UCSD-AML1 (cell line): ENCODE results near the gene GKAP1.
"Not testable (repeated sequence)": the region's sequence is repeated elsewhere in the genome, so short reads cannot be mapped to it uniquely, and the experiment has no call there.

ENCODE experiments used
- DNase-seq: peaks from one replicate; lab custom pipeline; 2025; ENCODE audit not compliant: unreplicated experiment; lab: John Stamatoyannopoulos, UW

The GKAP1 gene

DNA sequence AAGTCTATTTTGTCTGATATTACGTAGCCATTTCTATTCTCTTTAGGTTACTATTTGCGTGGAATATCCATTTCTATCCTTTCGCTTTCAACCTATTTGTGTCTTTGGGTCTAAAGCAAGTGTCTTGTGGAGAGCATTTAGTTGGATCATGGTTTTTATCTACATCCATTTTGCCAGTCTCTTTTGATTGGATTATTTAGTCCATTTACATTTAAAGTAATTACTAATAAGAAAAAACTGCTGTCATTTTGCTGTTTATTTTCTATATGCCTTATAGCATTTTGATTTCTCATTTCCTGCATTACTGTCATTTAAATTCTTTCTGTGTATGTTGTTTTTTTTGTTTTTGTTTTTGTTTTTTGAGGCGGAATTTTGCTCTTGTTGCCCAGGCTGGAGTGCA lies 83.8 kb downstream of the GKAP1 start:
- no peak for DNase-seq

- not testable (repeated sequence) for DNase-seq
Measured at GRCh38 chr9:83728591-83729368, 88.8 kb downstream of the GKAP1 start.

GRCh38 chr9:83724436-83724835 lies 93.1 kb downstream of the GKAP1 start:
- no peak for DNase-seq

DNA sequence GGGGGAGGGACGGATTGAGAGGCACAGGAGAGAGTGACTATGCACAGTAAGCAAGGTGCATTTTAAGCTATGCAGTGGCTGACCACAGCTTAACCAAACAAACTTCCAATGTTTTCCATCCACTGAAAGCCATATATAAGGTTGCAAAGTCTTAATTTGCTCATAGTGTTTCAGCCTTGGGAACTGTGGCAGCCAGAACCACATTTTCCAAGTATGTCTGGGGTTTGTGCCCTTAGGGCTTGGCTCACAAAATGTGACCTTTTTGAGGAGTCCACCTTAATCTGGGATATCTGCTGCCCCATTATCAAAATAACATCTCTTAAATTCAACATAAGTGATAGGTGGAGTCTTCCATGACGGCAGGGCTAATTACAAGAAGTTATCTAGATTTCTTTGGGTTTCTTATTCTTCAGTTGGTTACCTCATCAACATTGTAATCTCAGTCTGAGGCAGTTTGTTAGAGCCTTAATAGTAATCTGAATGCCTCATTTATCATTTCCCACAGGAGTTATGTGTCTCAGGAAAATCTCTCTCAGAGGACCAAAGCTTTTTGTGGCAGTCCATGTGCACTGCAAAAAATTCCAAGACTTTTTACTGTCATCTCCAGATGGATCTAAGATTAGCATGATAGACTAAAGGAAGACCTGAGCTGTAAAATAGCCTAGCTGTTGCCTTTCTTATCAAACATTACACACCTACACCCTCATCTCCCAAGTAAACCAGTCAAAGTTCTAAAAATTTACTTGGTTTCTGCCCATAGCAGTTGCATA lies 94.7 kb downstream of the GKAP1 start:
- DNase-seq: no peak

DNA sequence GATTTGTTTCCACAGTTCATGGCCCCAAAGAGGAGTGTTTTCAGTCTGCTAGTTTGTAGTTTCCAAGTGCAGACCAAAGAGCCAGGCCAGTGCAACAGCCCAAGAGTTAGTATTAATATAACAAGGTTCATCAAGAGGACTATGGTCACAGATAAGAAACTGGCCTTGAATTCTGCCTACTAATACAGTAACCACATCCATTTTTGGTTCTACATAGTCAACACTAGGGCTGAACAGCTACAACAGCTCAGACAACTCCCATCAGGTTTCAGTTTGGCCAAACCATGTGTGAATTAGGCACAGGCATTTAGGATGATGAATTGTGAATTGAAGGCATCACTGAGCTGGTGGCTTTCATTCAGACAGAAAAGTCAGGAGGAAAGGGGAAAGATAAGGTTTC lies 96.1 kb downstream of the GKAP1 start:
- no peak for DNase-seq

- DNase-seq: no peak
Measured at GRCh38 chr9:83715794-83716193, 101.8 kb downstream of the GKAP1 start.

GRCh38 chr9:83715221-83715620 lies 102.3 kb downstream of the GKAP1 start:
- DNase-seq: no peak

DNA sequence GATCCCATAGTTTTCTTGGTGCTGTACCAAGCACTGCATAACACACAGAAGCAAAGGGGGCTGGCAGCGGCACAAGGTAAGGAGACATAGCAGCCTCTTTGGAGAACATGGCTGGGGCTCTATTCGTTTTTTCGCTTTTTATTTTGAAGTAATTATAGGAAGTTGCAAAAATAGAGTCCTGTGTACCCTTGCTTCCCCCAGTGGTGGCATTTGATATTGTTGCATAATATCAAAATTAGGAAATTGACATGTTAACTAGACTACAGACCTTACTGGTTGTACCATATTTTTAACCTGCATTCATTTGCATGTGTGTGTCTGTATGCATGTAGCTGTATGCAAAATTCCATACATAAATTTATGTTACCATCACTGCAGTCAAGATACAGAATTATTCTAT lies 103.2 kb downstream of the GKAP1 start:
- no peak for DNase-seq

DNA sequence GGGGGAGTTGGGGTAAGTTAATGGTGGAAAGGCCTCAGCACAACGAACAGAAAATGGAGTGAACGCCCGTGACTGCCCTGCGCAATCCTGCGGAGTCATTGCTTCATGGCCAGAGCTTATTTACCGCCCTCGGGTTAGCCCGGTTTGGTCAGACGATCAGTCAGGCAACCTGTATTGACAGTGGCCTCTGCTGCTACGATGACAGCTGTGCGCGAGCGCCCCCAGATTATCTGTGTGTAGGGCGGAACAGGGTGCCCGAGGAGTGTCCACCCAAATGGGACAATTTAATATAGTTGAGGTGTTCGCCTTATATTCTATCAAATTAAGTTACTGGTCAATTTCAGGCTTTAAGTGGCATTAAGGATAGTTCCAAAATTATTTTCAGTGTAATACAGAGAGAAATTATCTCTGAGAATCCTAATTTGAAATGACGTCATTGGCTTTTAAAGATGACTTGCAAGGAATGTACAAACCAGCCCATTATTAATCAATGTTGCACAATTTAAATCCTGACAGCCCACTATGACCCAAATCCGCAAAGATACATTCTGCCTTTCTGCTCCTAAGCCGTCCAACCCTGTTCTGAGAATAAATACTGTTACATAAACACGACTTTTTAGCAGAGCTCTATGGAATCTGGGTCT lies 108.9 kb downstream of the GKAP1 start:
- peak; percentile 75 for DNase-seq

GRCh38 chr9:83707768-83708514 lies 109.6 kb downstream of the GKAP1 start, which contains the start of gene UBQLN1:
UBQLN1 (minus strand) TSS chr9:83707958; CDS start chr9:83707679, 279 bp downstream.
- DNase-seq: peak; percentile 94

- no peak for DNase-seq
Measured at GRCh38 chr9:83707518-83707767, 110.1 kb downstream of the GKAP1 start.

DNA sequence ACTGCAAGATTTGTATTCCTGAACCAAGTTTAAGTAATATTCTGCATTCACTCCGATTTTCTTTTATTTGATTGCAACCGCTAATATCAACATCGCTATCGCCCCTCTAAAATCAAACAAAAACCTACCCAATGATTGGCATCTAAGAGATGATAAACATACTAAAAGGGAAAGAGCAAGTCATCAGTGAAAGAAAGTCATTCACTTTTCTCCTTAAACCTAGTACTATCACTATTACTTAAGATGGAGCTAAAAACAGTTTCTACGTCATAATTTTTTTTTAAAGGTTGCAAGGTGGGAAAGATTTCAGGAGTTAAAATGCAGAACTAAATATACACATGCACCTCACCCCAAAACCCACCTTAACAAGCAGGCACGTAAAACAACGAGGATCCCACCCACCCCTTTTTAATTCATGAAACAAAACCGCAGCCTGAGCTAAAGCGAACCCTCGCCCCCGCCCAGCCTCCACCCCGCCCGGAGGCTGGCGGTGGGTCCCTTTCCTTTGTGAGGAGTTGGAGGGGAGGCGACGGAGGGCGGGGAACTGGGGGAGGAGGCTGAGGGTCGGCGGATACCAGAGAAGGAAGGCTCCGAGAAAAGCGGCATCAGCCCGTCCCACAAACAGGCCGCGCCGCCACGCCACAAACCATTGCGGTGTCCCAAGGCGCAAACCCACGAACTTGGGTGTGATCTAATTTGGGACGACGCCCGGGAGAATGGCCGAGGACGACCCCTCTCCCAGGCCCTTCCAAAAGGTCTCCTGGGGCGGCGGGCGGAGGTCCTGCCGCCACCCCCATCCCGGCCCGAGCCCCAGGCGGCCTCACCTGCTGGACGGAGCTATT lies 110.7 kb downstream of the GKAP1 start:
- peak; percentile 56 for DNase-seq

DNA sequence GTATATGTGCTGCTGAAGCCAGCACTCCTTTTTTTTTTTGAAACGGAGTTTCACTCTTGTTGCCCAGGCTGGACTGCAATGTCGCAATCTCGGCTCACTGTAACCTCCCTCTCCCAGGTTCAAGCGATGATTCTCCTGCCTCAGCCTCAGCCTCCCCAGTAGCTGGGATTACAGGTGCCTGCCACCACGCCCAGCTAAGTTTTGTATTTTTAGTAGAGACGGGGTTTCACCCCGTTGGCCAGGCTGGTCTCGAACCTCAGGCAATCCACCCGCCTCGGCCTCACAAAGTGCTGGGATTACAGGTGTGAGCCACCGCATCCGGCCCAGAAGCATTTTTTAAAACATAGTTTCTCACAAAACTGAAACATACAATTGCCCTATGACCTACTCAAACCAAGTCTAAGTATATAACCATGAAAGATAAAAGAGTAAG lies 112.3 kb downstream of the GKAP1 start:
- not testable (repeated sequence) for DNase-seq

DNA sequence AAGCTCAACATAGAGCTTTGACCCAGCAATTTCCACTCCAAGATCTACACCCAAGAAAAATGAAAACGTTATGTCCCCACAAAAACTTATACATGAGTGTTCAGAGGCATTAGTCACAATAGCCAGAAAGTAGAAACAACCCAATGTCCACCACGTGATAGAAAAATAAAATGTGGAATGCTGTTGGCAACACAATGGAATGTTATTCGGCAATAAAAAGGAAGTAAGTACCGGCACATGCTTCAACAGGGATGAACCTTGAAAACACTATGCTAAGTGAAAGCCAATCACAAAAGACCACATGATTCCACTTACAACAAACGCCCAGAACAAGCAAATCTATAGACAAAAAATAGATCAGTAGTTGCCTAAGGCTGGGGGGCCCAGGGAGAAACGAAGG lies 115.8 kb downstream of the GKAP1 start:
- no peak for DNase-seq

DNA sequence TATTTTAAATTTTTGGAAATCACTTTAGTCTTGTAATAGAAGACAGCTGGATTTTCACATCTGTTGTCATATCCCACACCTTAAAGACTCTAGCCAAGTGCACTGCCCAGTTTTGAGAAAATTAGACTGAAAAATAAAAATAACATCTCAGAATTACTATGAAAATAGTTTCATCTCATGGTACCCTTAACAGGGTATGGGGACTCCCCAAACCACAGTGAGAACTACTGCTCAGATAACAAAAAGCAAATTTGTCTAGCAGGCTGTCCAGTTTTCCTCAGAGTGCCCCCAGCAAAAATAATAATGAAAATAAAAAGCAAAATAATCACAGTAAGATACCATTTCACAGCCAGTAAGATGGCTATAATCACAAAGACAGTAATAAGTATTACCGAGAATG lies 116.3 kb downstream of the GKAP1 start:
- DNase-seq: no peak

DNA sequence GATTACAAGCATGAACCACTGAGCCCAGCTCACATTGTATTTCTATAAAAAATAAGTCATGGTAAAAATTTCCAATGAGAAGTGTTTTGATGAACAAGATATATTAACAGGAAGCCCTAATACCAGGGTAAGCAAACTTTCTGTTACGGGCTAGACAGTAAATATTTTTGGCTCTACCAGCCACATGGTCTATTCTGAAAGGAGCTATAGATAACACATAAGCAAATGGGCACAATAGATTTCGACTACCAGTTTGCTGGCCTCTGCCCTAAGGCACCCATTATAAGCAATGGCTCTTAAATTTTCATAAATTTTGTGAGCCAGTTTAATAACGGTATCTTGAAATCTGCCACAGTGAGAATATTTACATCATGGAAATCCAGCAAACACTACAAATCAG lies 118.0 kb downstream of the GKAP1 start:
- DNase-seq: no peak

DNA sequence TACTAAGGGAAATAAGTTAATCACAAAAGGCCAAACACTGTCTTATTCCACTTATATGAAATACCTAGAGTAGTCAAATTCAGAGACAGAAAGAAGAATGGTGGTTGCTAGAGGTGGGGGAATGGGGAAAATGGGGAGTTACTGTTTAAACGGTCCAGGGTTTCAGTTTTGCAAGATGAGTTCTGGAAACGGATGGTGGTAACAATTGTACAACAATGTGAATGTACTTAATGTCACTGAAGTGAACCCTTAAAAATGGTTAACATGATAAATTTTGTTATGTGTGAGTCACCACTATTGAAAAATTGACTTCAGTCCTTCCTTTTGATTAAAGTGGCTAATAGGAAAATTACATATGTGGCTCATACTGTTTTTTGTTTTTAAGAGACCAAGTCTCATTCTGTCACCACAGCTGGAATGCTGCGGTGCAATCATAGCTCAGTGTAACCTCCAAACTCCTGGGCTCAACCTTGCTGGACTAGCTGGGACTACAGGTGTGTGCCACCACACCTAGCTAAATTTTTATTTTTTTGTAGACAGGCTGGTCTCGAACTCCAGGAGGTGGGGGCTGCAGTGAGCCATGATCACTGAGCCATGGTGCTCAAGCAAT lies 118.5 kb downstream of the GKAP1 start:
- DNase-seq: no peak

GRCh38 chr9:83691492-83691891 lies 126.1 kb downstream of the GKAP1 start:
- DNase-seq: no peak
